ENCODE measurements around the gene LIN52.

LIN52 gene

DNA sequence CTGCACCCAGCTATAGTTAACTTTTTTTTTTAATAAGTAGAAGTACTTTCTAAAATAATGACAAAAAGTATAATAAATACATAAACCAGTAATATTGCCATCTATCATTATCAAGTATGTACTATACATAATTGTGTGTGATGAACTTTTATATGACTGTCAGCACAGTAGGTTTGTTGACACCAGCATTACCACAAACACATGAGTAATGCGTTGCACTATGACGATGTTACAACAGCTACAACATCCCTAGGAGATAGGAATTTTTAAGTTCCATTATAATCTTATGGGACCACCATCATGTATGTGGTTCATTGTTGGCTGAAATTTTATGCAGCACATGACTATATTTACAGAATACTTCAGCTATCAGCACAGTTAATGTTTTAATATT is 91.6 kb downstream of the LIN52 start:
- H3K4me3 ChIP-seq (ENCODE audit: low read length), result no peak overlapping the region
- TF ChIP-seq, protein P1, sequence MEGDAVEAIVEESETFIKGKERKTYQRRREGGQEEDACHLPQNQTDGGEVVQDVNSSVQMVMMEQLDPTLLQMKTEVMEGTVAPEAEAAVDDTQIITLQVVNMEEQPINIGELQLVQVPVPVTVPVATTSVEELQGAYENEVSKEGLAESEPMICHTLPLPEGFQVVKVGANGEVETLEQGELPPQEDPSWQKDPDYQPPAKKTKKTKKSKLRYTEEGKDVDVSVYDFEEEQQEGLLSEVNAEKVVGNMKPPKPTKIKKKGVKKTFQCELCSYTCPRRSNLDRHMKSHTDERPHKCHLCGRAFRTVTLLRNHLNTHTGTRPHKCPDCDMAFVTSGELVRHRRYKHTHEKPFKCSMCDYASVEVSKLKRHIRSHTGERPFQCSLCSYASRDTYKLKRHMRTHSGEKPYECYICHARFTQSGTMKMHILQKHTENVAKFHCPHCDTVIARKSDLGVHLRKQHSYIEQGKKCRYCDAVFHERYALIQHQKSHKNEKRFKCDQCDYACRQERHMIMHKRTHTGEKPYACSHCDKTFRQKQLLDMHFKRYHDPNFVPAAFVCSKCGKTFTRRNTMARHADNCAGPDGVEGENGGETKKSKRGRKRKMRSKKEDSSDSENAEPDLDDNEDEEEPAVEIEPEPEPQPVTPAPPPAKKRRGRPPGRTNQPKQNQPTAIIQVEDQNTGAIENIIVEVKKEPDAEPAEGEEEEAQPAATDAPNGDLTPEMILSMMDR (conservative IDR thresholded peaks at IDR 0.05; ENCODE audit: low read length), result no peak
- DNase-seq (ENCODE audit: low read depth), result peak; percentile 7

DNA sequence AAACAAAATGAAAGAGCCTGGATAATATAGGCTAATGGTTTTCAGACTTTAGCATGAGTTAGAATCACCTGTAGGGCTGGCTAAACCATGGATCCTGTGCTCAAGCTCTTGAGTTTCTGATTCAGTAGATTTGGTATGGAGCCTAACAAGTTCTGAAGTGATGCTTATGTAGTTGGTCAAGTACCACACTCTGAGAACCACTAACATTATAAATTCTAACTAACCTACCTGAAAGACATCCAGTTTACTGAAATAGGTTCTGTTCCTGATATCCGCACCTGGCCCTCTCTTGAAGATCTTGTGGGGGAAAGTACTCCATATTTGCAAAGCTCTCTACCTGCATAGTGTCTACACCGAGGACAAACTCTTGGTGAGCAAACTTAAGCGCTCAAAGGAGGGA is 95.1 kb downstream of the LIN52 start:
- H3K4me3 ChIP-seq (ENCODE audit: low read length), result no peak overlapping the region
- TF ChIP-seq, protein P1 (conservative IDR thresholded peaks at IDR 0.05; ENCODE audit: low read length), result no peak
- no peak for DNase-seq (ENCODE audit: low read depth)

GRCh38 chr14:74190927-74191575 is 106.3 kb downstream of the LIN52 start:
- H3K4me3 ChIP-seq (ENCODE audit: low read length), result no peak overlapping the region
- TF ChIP-seq, protein P1 (conservative IDR thresholded peaks at IDR 0.05; ENCODE audit: low read length), result no peak
- peak; percentile 4 for DNase-seq (ENCODE audit: low read depth)

- no peak overlapping the region for H3K4me3 ChIP-seq (ENCODE audit: low read length)
- TF ChIP-seq, protein P1 (conservative IDR thresholded peaks at IDR 0.05; ENCODE audit: low read length), result no peak
- no peak for DNase-seq (ENCODE audit: low read depth)
Measured at GRCh38 chr14:74194506-74195274, 109.9 kb downstream of the LIN52 start.

- no peak for DNase-seq (ENCODE audit: low read depth)
- H3K4me3 ChIP-seq (ENCODE audit: low read length), result no peak overlapping the region
- TF ChIP-seq, protein P1 (conservative IDR thresholded peaks at IDR 0.05; ENCODE audit: low read length), result no peak
Measured at GRCh38 chr14:74195623-74196022, 110.9 kb downstream of the LIN52 start.

DNA sequence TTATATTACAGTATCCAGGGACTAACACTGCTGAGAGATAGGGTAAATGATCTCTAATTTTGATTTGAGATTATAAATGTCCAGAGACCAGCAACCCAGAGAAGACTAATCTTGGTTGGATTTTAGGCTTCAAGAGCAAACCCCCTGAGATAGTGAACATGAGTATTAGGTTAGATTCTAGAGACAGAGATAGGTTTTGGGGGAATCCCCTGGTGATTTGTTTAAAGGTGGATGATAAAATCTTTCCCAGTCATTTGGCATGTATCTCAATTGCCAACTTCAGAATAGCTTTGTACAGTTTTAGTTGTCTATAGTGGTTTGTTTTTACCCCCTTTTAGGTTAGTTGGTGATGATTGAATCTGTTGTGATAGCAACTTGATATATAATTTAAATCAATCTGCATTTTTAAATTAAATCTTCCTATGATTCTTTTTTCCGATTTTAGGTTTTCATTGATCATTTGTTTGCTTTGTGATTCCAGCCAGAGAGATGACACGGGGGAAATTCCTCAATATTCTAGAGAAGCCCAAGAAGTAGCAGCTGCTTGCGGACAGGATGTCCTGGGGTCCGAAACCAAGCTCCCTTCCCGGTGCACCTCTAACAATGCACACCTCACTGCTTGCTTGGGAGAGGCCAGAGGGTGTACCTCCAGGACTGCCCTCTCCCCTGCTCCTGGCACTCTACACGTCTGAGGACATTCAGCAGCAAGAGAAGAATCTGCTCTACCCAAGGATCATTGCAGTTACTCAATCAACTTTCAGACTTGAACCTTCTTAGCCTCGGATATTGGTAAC is 113.9 kb downstream of the LIN52 start:
- no peak overlapping the region for H3K4me3 ChIP-seq (ENCODE audit: low read length)
- TF ChIP-seq, protein P1 (conservative IDR thresholded peaks at IDR 0.05; ENCODE audit: low read length), result no peak
- no peak for DNase-seq (ENCODE audit: low read depth)
